SJSA1 (cell line): Measurements from ENCODE around the gene TIMM8B. TPM values are rescaled to one million over a fixed set of nuclear protein-coding genes. Genes with fewer than 3 reads are reported as not detected.
A peak's percentile ranks its signal among the peaks of the same experiment; 100 is the strongest.

ENCODE experiments used
- DNase-seq, 2 experiments: peaks; one replicate each; pipeline ENCODE4 v3.0.0-alpha.2; 2015 to 2020; ENCODE audit warnings: low spot score in 2 of 2, low read depth in 1 of 2
- H3K27ac ChIP-seq: fragments of 250-450 bp; sonication (Bioruptor Pico); 2 replicates; pipeline ENCODE4 v1.5.1; 2020; ENCODE audit warnings: mild to moderate bottlenecking, moderate library complexity
- H3K27me3 ChIP-seq: fragments of 250-450 bp; sonication (Bioruptor Pico); replicated peaks from 2 replicates; pipeline ENCODE4 v1.5.1; 2020; ENCODE audit warnings: mild to moderate bottlenecking, moderate library complexity
- H3K36me3 ChIP-seq: fragments of 250-450 bp; sonication (Bioruptor Pico); 2 replicates; pipeline ENCODE4 v1.5.1; 2020; ENCODE audit warnings: mild to moderate bottlenecking
- H3K4me1 ChIP-seq: fragments of 250-450 bp; sonication (Bioruptor Pico); replicated peaks from 2 replicates; pipeline ENCODE4 v1.6.1; 2021; ENCODE audit warnings: mild to moderate bottlenecking
- H3K4me3 ChIP-seq: fragments of 250-450 bp; sonication (Bioruptor Pico); 2 replicates; pipeline ENCODE4 v1.5.1; 2020; ENCODE audit warnings: mild to moderate bottlenecking
- H3K9me3 ChIP-seq: fragments of 250-450 bp; sonication (Bioruptor Pico); replicated peaks from 2 replicates; pipeline ENCODE4 v1.5.1; 2020; ENCODE audit warnings: mild to moderate bottlenecking
- total RNA-seq: library from RNA; depleted of rRNA; stranded (reverse); fragments of >200 nt; shearing (Covaris generic); gene quantifications from 2 replicates; pipeline ENCODE4 v1.2.3, GENCODE V29; 2014; rRNA removed

The TIMM8B gene, protein sequence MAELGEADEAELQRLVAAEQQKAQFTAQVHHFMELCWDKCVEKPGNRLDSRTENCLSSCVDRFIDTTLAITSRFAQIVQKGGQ
- total RNA-seq, result 36.3 and 40.8 TPM in 2 replicates

DNA sequence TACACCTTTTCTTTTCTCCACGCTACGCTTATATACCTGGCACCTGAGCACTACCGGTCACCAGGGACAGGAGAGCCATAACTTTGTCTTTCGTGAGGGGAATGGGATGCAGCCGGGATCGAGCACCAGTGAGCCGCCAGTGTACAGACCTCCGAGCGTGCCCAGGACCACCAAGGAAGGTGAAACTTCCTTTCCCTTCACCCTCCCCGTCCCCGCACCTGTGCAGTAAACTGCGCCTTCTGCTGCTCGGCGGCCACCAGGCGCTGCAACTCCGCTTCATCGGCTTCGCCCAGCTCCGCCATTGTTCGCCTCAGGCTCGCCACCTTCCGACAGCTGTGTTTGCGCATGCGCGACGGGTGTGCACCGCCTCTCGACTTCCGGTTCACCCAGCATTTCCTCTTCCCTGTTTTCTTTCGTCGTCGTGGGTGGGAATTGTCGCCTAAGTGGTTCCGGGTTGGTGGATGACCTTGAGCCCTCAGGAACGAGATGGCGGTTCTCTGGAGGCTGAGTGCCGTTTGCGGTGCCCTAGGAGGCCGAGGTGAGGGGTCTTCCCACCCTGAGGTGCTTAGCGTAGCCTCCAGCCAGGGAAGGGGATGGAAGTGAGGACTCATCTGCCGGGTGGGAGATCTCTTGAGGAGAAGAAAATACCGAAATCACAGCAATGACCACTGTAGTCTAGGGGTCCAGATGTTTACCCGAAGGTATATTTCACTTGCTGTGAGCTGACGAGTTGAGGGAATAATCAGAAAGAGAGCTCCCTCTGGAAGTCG lies at the start of gene TIMM8B, which contains the start of gene SDHD:
Gene TIMM8B (minus strand): TSS at position 335 of the 770 bp plus-strand sequence. CDS start 33 bp downstream, at position 302.
Gene SDHD (plus strand): TSS at position 452 of the 770 bp plus-strand sequence. CDS start 35 bp downstream, at position 487.
- H3K36me3 ChIP-seq, result peaks cover 65% of the 10 kb centered on the region
- no peaks in the 10 kb centered on the region for H3K9me3 ChIP-seq
- H3K4me1 ChIP-seq, result peaks cover 16% of the 10 kb centered on the region
- peak; percentile 80 to 90 for DNase-seq
- H3K27me3 ChIP-seq, result no peaks in the 10 kb centered on the region
- peak within 1 kb of the TSS; percentile 53 for H3K27ac ChIP-seq
- peak within 1 kb of the TSS; percentile 64 for H3K4me3 ChIP-seq

DNA sequence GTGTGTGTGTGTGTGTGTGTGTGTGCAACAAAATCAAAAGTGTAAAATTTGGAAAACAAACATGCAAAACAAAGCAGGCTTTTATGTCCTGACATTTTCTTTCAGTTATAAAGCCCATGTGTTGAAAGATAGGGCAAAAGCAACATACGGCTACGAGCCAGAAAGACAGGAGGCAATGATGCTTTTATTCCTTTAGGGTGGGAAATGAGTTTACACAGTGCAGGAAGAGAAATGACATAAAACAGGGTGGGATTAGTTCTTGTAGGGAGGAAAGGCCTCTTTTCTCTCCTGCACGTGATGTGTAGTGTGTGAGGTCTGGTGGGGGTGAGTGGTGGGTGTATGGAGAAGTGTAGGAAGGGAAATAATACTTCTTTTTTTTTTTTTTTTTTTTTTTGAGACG lies 47.9 kb upstream of the TIMM8B start:
- no peak overlapping the region for H3K4me3 ChIP-seq
- DNase-seq, result no peak

GRCh38 chr11:112132737-112133136 lies 46.2 kb upstream of the TIMM8B start:
- H3K4me1 ChIP-seq, result peaks cover 6% of the 10 kb centered on the region
- H3K27me3 ChIP-seq, result no peaks in the 10 kb centered on the region
- H3K27ac ChIP-seq, result no peak overlapping the region
- no peaks in the 10 kb centered on the region for H3K9me3 ChIP-seq
- H3K36me3 ChIP-seq, result no peaks in the 10 kb centered on the region
- DNase-seq, result no peak
- H3K4me3 ChIP-seq, result no peak overlapping the region

More for the DNA sequence above, 47.9 kb upstream of the TIMM8B start:
- no peak overlapping the region for H3K27ac ChIP-seq
- no peaks in the 10 kb centered on the region for H3K27me3 ChIP-seq
- no peaks in the 10 kb centered on the region for H3K4me1 ChIP-seq
- H3K9me3 ChIP-seq, result no peaks in the 10 kb centered on the region
- H3K36me3 ChIP-seq, result no peaks in the 10 kb centered on the region

- DNase-seq, result no peak
- no peak overlapping the region for H3K4me3 ChIP-seq
- H3K27me3 ChIP-seq, result no peaks in the 10 kb centered on the region
- H3K27ac ChIP-seq, result no peak overlapping the region
- no peaks in the 10 kb centered on the region for H3K9me3 ChIP-seq
- H3K36me3 ChIP-seq, result no peaks in the 10 kb centered on the region
- H3K4me1 ChIP-seq, result peaks cover 6% of the 10 kb centered on the region
Measured at GRCh38 chr11:112129656-112130055, 43.1 kb upstream of the TIMM8B start.

GRCh38 chr11:112128483-112129121 lies 42.0 kb upstream of the TIMM8B start:
- Histone ChIP-seq H3K4me1 (peaks cover 6% of the 10 kb centered on the region), H3K27ac (no peak overlapping the region)

GRCh38 chr11:112127056-112127455 lies 40.5 kb upstream of the TIMM8B start:
- Histone ChIP-seq H3K4me1 (peaks cover 6% of the 10 kb centered on the region), H3K36me3 (no peaks in the 10 kb centered on the region), H3K27me3 (no peaks in the 10 kb centered on the region), H3K4me3 (no peak overlapping the region), H3K9me3 (no peaks in the 10 kb centered on the region), H3K27ac (no peak overlapping the region)
- no peak for DNase-seq

More at GRCh38 chr11:112128483-112129121, 42.0 kb upstream of the TIMM8B start:
- DNase-seq, result peak; percentile 44 to 61
- H3K27me3 ChIP-seq, result no peaks in the 10 kb centered on the region
- no peak overlapping the region for H3K4me3 ChIP-seq
- no peaks in the 10 kb centered on the region for H3K36me3 ChIP-seq
- no peaks in the 10 kb centered on the region for H3K9me3 ChIP-seq

DNA sequence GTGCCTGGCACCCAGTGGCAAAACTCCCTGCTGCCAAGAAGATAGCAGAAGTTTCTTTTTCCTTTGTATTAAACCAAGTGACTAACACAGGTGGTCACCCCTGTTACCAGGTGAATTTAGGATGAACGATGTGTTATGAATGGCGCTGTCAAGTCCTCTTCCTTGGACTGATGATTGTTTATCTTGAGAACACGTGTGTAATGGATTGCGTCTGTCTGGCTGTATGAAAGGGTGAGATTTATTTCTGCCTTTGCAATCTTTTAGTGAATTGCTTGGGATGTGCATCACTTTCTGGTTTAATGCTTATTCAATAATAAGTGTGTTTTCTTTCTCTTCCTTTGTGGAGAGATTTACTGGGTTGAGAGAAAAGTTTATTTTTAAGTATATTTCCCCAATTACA lies 36.6 kb upstream of the TIMM8B start:
- Histone ChIP-seq H3K27me3 (no peaks in the 10 kb centered on the region), H3K27ac (no peak overlapping the region), H3K4me3 (no peak overlapping the region), H3K9me3 (no peaks in the 10 kb centered on the region), H3K4me1 (peaks cover 7% of the 10 kb centered on the region), H3K36me3 (no peaks in the 10 kb centered on the region)
- no peak for DNase-seq

- no peak for DNase-seq
Measured at GRCh38 chr11:112121981-112122615, 35.5 kb upstream of the TIMM8B start.

GRCh38 chr11:112118176-112118575 lies 31.6 kb upstream of the TIMM8B start:
- Histone ChIP-seq H3K4me1 (peaks cover 7% of the 10 kb centered on the region), H3K27me3 (no peaks in the 10 kb centered on the region), H3K36me3 (no peaks in the 10 kb centered on the region), H3K4me3 (no peak overlapping the region), H3K9me3 (no peaks in the 10 kb centered on the region), H3K27ac (no peak overlapping the region)
- no peak for DNase-seq

More at GRCh38 chr11:112121981-112122615, 35.5 kb upstream of the TIMM8B start:
- H3K27me3 ChIP-seq, result no peaks in the 10 kb centered on the region
- no peak overlapping the region for H3K27ac ChIP-seq
- no peaks in the 10 kb centered on the region for H3K9me3 ChIP-seq
- H3K4me3 ChIP-seq, result no peak overlapping the region
- no peaks in the 10 kb centered on the region for H3K36me3 ChIP-seq
- H3K4me1 ChIP-seq, result peaks cover 7% of the 10 kb centered on the region

- Histone ChIP-seq H3K27me3 (no peaks in the 10 kb centered on the region), H3K4me3 (no peak overlapping the region), H3K36me3 (no peaks in the 10 kb centered on the region), H3K9me3 (no peaks in the 10 kb centered on the region), H3K27ac (no peak overlapping the region), H3K4me1 (peaks cover 5% of the 10 kb centered on the region)
- DNase-seq, result no peak
Measured at GRCh38 chr11:112115386-112115785, 28.8 kb upstream of the TIMM8B start.

GRCh38 chr11:112114460-112114859 lies 27.9 kb upstream of the TIMM8B start:
- DNase-seq, result no peak
- Histone ChIP-seq H3K4me1 (no peaks in the 10 kb centered on the region), H3K36me3 (no peaks in the 10 kb centered on the region), H3K27ac (no peak overlapping the region), H3K4me3 (no peak overlapping the region), H3K27me3 (no peaks in the 10 kb centered on the region), H3K9me3 (no peaks in the 10 kb centered on the region)

GRCh38 chr11:112113539-112114457 lies 27.2 kb upstream of the TIMM8B start:
- peak in 1 of 2 experiments; percentile 23 for DNase-seq
- H3K9me3 ChIP-seq, result no peaks in the 10 kb centered on the region
- no peaks in the 10 kb centered on the region for H3K36me3 ChIP-seq
- no peaks in the 10 kb centered on the region for H3K27me3 ChIP-seq
- no peaks in the 10 kb centered on the region for H3K4me1 ChIP-seq
- no peak overlapping the region for H3K4me3 ChIP-seq
- H3K27ac ChIP-seq, result no peak overlapping the region

GRCh38 chr11:112106070-112106469 lies 19.5 kb upstream of the TIMM8B start:
- peaks cover 3% of the 10 kb centered on the region for H3K4me1 ChIP-seq
- no peaks in the 10 kb centered on the region for H3K27me3 ChIP-seq
- DNase-seq, result no peak
- H3K27ac ChIP-seq, result no peak overlapping the region
- H3K9me3 ChIP-seq, result no peaks in the 10 kb centered on the region
- H3K36me3 ChIP-seq, result no peaks in the 10 kb centered on the region
- H3K4me3 ChIP-seq, result no peak overlapping the region
